ENCODE data around the gene EIF2B5. TPM values are rescaled to one million over a fixed set of nuclear protein-coding genes. Genes with fewer than 3 reads are reported as not detected.

Gene EIF2B5
- total RNA-seq, 4 donors from 2014 or later: 28.5 to 50.3 (median 38.7) TPM

DNA sequence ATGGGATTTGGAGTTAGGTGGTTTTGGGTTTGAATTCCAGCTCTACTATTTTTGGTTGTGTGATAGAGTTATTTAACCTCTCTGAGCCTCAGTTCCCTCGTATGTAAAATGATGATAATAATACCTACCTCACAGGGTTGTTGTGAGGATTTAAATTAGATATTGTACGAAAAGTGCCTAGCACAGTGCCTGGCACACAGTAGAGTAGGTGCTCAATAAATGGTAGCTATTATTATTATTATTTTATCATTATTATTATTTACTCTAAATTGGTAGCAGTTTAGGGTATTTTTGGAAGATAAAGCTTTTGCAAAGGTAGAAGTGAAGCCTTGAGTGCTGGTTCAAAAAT, 38.2 kb downstream of the EIF2B5 start:
- no peak for ATAC-seq (ENCODE audit: low FRiP score)

DNA sequence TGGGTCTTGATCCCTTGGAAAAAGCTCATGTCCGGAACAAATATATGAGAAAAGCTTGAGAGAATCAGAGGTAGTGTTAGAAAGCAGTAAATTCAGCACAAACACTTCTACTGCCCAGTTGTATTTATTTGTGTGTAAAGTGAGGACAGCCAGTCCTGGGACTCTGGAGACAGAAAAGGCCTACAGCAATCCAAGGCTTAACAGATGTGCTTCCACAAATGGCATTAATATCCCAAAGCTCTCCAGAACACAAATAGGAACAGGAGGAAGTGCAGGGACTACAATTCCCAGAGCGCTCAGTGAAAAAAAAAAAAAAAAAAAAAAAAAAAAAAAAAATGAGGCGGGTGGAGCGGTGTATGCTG, 39.1 kb downstream of the EIF2B5 start:
- TF ChIP-seq, protein P1, sequence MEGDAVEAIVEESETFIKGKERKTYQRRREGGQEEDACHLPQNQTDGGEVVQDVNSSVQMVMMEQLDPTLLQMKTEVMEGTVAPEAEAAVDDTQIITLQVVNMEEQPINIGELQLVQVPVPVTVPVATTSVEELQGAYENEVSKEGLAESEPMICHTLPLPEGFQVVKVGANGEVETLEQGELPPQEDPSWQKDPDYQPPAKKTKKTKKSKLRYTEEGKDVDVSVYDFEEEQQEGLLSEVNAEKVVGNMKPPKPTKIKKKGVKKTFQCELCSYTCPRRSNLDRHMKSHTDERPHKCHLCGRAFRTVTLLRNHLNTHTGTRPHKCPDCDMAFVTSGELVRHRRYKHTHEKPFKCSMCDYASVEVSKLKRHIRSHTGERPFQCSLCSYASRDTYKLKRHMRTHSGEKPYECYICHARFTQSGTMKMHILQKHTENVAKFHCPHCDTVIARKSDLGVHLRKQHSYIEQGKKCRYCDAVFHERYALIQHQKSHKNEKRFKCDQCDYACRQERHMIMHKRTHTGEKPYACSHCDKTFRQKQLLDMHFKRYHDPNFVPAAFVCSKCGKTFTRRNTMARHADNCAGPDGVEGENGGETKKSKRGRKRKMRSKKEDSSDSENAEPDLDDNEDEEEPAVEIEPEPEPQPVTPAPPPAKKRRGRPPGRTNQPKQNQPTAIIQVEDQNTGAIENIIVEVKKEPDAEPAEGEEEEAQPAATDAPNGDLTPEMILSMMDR (IDR thresholded peaks at IDR 0.05): no peak
- DNase-seq (ENCODE audit: low spot score) (no peak), ATAC-seq (ENCODE audit: low FRiP score) (no peak)

More for the DNA sequence above, 38.2 kb downstream of the EIF2B5 start:
- DNase-seq (ENCODE audit: low spot score): no peak
- TF ChIP-seq, protein P1 (IDR thresholded peaks at IDR 0.05): no peak

DNA sequence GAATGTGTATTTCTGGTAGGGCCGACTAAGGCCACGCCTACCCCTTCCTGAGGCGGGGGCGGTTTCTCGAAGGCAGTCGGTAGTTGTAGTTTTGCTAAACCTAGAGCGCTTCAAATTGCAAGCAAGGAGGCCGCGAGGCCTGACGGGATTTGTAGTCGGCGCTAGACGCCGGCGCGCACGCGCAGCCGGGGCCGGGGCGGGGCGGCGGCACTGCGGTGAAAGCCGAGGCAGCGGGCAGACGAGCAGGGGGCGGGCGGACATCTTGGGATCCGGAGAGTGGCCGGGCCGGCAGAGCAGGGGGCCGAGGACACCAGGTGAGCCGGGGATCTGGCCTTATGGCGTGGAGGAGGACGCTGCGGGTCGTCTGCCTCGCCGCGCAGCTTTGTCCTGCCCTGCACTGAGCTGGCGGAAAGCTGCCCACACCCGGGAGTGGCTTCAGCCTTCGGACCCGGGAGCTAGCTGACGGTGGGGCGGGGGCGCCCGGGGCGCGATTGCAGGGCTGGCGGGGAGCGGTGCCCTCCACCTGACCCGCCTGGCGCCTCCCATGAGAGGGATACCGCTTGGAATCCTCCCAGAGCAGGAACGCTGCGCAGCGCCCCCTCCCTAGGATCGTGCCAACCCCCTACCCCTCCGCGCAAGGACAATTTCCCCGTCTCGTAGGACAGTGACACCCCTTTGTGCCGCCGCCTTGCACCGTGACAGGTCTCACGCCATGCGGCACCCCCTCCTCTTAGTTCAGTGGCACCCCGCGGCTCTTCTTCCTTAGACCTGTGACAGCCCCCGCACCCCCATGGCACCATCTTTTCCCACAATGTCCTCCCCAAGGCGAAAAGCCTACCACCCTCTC, 39.7 kb downstream of the EIF2B5 start, which contains the start of gene AP2M1:
Gene AP2M1 (plus strand): TSS at position 210 of the 847 bp plus-strand sequence. CDS start 2,139 bp downstream, outside the sequence.
- ATAC-seq (ENCODE audit: low FRiP score) (peak; percentile 91), DNase-seq (ENCODE audit: low spot score) (peak; percentile 91)
- TF ChIP-seq, protein P1 (IDR thresholded peaks at IDR 0.05): no peak

DNA sequence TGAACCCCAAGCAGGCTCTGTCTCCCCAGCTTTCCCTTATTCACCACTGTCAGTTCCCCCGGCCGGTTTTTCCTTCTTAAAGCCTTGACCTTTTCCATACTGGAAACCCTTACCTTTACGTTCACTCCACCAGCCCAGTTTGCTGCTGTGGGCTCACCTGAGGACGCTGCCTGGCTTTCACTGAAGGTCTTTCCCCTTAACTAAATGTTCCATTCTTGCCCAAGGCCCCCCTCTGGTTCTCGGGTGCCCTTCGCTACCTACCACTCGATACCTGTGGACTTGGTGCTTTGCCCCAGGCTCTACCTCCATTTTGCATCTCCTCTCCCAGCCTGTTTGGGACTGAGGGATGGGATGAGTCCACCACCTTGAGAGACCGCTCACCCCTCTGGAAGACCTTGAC, 40.3 kb downstream of the EIF2B5 start:
- no peak for ATAC-seq (ENCODE audit: low FRiP score)
- no peak for DNase-seq (ENCODE audit: low spot score)
- TF ChIP-seq, protein P1 (IDR thresholded peaks at IDR 0.05): no peak

DNA sequence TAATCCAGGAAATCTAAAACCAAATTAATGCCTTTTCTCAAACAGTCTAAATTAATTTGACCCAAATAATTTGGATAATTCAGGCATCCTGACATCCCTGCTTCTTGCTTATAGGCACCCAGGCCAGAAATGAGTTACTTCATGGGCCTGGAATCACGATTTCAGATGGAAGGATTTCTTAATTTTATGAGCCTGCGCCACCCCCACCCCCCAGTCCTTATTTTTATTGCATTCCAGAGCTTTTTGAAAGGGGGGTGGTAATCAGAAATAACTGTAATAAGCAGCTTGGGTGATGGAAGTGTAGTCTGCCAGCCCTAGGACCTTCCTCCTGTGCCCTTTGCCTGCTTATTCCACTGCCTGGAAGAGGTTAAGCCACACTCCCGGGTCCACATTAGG, 40.8 kb downstream of the EIF2B5 start:
- ATAC-seq (ENCODE audit: low FRiP score) (no peak), DNase-seq (ENCODE audit: low spot score) (no peak)
- TF ChIP-seq, protein P1 (IDR thresholded peaks at IDR 0.05): no peak

DNA sequence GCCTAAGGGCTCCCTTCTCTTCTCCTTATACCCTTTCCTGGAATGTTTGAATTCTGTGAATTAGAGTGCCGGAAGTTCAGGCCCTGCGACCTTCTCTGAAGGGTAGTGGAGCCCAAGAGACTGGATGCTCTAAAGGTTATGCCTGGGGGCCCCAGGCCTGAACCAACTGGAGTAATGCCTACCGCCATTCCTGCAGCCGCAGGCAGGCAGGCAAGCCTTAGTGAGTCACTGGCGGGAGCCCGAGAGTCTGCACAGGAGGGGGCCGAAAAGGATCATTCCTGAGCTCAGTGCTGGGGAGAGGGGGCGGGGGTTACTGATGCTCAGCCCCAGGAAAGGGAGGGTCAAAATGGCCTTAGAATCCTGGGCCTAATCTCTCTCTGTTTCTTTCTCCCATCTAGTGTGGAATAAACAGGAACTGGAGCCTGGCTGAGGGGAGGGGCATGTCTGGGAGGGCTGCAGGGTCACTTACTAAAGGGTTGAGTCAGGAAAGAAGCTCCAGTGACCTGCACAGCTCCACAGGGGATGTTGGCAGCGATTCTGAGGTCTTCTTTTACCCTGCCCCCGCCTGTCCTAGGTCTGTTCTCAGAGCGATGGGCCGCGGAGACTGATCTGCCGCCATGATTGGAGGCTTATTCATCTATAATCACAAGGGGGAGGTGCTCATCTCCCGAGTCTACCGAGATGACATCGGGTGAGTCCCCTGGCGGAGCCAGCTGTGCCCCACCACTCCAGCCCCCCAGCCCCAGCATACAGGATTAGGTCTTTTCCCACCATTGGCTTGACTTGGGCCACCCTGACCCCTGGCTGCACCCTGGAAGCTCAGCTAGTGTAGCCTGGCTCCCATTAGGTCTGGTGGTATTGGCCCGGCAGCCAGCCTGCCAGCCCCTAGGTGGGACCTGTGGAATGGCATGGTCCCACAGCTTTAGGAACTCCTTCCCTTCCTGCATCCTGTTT, 41.5 kb downstream of the EIF2B5 start:
- TF ChIP-seq, protein P1 (IDR thresholded peaks at IDR 0.05): no peak
- DNase-seq (ENCODE audit: low spot score): no peak
- ATAC-seq (ENCODE audit: low FRiP score): peak; percentile 83
